NT2/D1 (cell line): ENCODE measurements around the gene IRX4.

ENCODE experiments used
- SUZ12 ChIP-seq: IDR thresholded peaks from 2 replicates; pipeline ENCODE4 v1.6.1; 2011; ENCODE audit not compliant: insufficient read length, insufficient read depth; ENCODE audit errors: extremely low read depth
- YY1 ChIP-seq: IDR thresholded peaks from 2 replicates; pipeline ENCODE4 v1.6.1; 2011; ENCODE audit not compliant: insufficient read length, insufficient read depth

GRCh38 chr5:1840071-1840547, 42.6 kb downstream of the IRX4 start:
- no peak for TF ChIP-seq YY1
- no peak for TF ChIP-seq SUZ12
